GM18870 (cell line): ENCODE data around the gene PLEKHJ1.

ENCODE experiments used
- ATAC-seq: cut with Tn5 transposase; IDR thresholded peaks from one replicate; pipeline ENCODE4 v1.9.1; 2021; ENCODE audit warnings: moderate library complexity; ENCODE audit not compliant: unreplicated experiment

PLEKHJ1 gene

DNA sequence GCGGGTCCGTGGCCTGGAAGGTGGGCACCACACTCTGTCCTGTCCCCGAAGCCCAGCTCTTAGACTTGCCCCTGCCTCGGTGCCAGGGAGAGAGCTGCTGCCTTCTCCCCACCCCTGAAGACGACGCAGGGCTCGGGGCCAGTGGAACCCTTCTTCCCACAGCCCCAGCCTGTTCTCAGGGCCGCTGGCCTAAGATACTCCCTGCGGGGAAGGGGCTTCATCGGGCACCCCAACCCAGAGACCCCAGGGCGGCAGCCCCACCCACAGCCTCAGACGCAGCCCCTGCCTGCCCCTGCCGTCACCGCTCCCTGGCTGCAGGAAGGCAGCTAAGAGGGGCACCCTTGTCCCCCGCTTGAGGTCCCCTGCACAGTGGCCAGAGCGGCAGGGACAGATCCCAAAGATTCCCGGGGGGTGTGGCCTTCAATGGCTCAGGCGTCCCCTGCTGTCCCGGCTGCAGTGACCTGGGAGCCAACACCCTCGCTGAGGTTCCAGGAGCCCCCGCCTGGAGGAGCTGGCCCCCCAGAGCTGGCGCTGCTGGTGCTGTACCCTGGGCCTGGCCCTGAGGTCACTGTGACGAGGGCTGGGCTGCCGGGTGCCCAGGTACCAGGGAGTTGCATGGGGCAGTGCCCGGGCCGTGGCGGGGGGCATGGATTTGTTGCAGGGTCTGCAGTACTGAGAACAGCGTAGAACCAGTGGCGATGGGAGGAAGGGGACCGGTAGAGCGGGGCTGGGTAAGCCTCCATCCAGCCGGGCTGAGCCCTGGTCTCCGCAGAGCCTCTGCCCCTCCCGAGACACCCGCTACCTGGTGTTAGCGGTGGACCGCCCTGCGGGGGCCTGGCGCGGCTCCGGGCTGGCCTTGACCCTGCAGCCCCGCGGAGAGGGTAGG lies 14.0 kb upstream of the PLEKHJ1 start:
- no peak for ATAC-seq

DNA sequence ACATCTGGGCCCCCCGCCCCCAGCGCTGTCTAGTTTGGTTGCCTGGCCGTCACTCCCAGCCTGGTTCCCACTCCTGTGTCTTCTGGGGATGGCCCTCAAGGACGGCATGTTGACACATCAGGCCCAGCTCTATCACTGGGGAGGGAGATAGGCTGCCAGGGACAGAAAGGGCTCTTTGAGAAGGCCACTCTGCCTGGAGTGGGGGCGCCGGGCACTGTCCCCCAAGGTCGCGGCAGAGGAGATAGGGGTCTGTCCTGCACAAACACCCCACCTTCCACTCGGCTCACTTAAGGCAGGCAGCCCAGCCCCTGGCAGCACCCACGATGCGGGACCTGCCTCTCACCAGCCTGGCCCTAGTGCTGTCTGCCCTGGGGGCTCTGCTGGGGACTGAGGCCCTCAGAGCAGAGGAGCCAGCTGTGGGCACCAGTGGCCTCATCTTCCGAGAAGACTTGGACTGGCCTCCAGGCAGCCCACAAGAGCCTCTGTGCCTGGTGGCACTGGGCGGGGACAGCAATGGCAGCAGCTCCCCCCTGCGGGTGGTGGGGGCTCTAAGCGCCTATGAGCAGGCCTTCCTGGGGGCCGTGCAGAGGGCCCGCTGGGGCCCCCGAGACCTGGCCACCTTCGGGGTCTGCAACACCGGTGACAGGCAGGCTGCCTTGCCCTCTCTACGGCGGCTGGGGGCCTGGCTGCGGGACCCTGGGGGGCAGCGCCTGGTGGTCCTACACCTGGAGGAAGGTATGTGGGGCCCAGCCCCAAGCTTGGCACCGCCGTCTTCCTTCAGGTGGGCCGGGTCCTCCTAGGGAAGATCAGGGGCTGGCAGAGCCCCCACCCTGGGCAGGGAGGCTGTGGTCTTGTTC lies 13.1 kb upstream of the PLEKHJ1 start, which contains the start of gene AMH:
TSS of gene AMH (plus strand) at position 314 of the 857 bp plus-strand sequence. CDS start at position 324, 10 bp downstream.
- no peak for ATAC-seq

DNA sequence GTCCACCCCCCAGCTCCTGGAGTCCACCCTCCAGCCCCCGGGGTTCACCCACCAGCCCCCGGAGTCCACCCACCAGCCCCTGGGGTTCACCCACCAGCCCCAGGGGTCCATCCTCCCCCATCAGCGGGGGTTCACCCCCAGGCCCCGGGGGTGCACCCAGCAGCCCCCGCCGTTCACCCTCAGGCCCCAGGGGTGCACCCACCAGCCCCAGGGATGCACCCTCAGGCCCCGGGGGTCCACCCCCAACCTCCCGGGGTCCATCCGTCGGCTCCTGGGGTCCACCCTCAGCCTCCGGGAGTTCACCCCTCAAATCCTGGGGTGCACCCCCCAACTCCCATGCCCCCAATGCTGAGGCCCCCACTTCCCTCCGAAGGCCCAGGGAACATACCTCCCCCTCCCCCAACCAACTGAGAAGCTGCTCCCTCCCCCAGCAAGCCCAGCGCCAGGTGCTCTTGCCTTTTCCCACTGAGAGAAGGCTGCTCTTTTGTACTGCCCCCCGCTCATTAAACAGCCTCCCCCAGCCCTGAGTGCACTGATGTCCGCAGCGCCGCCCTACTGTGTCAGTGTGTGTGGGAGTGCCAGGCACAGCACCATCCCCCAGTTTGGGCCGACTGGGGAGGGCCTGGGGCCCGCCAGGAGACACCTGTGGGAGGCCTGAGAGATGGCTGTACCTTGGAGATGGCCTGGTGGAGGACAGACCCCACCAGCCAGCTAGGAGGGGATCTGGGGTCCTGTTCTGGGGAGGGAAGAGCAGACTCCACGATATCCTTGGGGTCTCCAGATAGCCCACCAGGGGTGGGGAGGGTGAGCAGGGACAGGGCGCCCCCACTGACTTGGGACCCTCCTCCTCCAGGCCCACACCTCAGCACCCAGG lies 12.2 kb upstream of the PLEKHJ1 start:
- no peak for ATAC-seq

DNA sequence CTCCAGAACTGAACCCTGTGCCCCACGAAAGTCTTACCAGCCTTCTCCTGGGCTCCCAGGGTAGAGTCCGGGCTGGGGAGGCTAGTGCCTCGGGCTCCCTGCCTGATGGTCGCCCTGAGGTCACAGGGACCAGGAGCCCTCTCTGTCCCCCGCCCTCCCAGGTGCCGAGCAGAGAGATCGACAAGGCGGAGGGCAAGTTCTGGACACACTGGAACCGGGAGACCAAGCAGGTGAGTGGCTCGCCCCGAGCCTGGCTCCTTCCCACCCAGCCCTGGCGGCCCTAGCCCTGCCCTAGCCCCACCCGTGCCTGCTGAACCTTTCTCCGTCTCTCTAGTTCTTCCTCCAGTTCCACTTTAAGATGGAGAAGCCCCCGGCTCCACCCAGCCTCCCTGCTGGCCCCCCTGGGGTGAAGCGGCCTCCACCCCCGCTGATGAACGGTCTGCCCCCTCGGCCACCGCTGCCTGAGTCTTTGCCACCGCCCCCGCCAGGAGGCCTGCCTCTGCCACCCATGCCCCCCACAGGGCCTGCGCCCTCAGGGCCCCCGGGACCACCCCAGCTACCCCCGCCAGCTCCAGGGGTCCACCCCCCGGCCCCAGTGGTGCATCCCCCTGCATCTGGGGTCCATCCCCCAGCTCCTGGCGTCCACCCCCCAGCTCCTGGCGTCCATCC lies 11.4 kb upstream of the PLEKHJ1 start:
- ATAC-seq: no peak

DNA sequence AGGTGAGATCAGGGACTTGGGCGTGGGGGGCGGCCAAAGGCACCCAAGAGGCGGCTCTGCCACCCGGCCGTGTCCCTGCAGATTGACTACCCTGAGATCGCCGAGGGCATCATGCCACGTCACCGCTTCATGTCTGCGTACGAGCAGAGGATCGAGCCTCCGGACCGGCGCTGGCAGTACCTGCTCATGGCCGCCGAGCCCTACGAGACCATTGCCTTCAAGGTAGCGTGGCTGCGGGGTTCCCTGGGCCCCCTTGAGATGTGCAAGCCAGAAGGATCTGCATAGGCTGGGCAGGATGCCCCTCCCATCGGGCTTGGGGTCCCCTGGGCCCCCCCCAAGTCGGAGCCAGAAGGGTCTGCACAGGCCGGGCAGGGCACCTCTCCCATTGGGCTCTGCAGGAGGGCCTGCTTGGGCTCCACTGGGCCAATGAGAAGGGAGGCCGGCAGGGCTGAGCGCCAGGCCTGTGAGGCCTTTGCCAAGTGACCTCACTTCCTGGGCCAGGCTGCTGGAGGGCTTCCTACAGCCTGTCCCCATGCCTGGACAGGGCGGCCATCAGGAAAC lies 10.8 kb upstream of the PLEKHJ1 start:
- no peak for ATAC-seq

DNA sequence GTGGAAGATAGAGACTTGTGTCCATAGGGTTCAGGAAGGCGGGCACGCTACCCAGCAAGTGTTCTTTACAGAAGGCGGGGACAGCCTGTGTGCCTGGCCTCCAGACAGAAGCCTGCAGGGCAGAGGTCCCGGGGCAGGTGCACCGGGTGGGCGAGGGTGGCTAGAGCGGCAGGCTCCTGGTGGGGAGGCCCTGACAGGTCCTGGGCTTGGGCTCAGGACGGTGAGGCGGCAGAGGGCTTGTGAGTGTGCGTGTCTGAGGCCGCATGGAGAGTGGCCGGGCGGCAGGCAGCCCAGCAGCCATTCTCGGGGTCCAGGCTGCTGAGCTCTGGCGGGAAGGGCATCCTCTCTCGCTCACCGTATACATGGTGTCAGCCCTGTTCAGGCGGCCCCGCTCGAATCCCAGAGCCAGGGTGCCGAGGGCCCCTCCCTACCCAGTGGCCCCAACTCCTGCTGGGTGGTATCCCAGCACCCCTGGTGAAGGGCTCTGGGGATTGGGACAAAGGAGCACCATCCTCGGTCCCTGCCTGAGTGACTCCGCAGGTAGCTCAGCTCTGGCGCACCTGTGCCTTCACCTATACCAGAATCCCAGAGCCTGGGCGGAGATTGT lies 10.0 kb upstream of the PLEKHJ1 start:
- ATAC-seq: no peak

DNA sequence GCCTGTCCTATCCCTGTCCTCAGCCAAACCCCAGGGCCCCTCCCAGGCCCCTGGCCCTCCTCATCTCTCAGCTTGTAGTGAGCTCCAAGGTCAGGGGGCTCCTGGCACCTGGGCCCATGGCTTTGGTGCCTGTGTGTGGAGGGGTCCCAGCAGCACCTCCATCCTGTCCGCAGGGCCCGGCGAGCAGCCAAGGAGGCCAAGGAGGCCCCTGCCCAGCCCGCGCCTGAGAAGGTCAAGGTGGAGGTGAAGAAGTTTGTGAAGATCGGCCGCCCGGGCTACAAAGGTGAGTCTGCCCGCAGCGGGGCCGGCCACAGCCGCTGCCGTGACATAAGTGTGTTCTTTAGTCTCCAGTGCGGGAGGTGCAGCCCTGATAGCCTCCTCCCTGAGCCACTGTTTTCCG lies 9.1 kb upstream of the PLEKHJ1 start:
- no peak for ATAC-seq

DNA sequence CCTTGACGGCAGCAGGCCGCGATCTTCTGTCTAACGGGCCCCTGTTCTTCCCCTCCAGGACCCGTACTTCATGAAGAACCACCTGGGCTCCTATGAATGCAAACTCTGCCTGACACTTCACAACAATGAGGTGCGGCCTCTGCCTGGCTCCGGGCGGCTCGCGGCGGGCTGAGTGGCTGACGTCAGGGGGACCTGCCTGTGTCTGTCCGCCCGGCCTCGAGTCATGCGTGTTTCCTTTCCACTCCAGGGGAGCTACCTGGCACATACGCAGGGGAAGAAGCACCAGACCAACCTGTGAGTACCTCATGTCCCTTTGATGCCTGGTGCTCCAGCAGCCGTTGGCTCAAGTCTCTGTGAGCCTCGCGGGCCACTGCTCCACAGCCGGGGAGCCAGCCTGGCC lies 8.4 kb upstream of the PLEKHJ1 start:
- ATAC-seq: no peak

DNA sequence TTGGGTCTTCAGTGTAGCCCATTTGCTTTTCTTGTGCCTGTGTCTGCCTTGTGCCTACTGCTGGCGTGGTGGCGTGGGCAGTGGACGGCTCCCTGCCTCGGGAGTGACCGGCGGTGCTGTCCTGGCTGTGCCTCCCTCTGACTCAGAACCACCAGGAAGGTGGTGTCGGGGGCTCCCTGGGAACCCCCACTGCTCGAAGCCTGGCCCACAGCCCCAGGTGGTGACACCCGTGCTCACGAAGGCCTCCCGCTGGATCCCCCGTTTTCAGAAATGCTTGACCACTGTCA lies 7.9 kb upstream of the PLEKHJ1 start:
- ATAC-seq: no peak

DNA sequence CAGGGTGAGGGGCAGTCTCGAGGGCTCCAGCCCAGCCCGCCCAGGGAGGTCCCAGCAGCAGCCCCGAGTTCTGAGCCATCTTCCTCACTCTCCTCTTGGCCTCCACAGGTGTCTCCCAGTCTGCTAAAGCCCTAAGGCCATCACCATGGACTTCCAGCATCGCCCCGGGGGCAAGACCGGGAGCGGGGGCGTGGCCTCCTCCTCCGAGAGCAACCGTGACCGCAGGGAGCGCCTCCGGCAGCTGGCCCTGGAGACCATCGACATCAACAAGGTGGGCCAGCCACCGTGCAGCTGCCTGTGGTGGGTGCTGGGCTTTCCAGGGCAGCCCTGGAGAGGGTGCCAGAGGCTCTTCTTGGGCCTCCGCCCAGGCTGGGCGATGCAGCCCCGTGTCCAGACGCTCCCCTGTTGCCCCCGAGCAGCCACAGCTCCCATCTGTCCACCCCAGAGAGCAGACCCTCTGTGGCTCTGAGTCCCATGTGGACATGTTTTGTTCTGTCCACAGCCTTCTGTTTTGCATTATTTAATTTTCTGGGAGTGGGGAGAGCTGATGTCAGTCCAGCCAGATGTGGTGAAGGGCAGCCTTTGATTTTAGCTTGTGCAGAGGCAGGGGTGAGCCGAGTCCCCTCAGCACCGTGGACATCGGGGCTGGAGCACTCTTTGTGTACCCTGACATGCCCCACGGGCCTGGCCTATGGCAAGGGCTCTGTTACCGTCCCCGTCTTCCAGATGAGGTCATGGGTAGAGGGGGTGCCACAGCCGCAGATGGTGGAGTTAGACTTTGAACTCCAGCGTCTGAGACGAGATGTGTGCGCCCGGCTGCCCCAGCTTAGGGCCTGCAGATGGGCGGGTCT lies 7.4 kb upstream of the PLEKHJ1 start:
- ATAC-seq: no peak

DNA sequence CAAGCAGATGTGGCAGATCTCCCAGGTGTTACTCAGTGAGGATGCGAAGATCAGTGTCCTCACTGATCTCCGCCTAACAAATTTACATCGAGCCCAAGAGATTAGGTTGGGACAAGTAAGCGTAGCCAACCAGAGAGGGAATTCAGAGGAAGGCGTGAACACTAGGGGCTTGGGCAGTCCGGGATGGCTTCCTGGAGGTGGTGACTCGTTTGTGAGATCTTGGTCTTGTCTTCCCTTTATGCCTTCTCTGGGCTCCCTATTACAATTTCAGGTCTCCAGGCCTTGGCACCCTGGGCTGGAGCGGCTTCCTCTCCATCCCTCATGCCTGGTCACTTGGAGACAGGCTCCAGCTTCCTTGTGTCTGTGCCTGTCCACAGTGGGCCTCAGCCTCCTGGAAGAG lies 6.7 kb upstream of the PLEKHJ1 start:
- ATAC-seq: no peak

DNA sequence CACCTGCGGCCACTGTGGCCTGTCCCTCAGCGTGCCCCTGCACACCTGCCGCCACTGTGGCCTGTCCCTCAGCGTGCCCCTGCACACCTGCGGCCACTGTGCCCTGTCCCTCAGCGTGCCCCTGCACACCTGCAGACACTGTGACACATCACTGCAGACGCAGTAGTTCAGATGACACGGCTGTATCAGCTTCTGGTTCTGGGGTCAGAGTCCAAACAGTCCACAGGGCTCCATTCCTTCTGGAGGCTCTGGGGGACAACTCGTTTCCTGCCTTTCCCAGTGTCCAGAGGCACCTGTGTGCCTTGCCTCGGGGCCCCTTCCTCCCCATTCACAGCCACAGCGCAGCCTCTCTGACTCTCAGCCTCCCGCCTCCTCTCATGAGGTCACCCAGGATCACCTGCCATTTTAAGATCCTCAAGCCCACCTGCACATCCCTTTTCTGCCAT lies 6.0 kb upstream of the PLEKHJ1 start:
- ATAC-seq: no peak

DNA sequence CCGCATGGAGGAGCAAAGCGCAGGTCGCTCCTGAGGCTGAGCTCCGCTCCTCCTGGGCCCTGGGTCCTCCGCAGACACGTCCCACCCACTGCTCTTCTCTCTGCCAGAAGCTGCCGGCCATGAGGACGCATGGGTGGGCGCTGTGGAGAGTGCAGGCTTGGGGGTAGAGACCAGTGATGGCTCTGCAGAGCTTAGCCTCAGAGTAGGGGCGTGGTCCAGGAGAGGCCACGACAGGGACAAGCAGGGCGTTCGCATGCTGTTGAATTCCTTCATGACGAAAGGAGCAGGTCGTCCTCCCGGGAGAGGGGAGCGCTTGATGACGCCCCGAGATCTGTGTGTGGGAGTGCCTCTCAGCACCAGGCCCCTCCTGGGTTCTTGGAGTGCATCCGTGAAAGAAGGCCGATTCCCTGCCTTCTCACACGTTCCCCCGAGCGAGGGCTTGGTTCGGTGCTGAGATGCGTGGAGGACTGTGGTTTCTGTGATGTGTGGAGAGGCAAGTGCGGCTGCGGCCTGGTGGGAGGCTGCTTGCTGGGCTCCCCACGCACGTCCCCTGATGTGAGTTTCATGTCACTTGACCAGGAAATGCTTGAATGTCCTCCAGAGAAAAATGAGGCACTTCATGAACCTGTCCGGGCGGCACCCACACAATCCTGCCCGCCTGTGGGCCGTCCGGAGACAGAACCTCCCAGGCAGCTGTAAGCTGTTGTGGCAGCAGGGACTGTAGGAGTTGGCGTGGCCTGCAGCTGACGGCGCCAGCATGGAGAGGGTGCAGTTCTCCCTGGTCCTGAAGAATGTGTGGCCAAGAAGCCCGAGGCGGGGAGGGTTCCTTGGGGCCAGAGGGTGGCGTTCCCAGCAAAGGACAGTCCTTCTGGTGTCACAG lies 5.0 kb upstream of the PLEKHJ1 start:
- ATAC-seq: no peak

DNA sequence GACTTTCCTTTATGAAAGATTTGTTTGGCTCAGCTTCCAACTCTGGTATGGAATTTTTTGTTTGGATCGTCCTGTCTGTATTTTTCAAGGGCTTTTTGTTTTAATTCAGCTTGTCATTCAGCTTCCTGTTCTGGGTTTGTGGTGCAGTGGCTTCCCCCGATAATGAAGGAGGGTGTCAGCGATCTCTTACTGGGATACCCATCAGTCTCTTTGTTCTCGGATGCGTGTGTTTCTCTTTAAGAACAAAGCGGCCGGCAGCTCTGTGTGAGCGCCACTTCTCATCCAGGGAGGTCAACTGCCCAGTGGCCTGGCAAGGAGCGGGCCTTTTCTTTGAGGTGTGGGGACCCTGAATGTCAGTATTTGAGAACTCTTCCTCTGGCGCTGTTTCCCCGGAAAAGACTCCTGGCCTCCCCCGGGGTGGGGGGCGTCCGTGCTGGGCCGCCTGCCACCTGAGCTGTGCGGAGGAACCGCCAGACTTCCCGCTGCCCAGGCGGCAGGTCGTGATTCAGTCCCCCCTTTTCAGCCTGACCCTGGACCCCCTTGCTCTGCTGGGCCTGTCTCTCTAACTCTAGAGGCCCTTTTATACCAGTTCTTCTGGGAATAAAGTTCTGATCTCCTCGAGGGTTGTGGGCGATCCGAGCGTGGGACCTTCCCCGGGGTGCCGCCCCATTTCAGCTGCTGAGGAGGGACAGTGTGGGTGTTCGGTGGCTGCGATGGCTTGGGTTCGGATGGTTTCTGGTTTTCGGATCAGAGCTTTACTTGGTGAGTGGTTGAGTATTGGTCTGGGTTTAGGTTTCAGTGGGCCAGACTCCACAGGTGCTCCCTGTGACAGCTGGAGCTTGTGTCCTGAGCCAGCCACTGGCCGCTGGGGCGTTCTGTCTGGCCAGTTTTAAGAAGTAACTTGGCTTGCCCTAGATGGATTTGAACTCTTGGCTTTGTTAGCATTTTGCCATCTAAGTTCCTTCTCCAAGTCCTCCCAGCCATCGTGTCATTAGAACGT lies 3.9 kb upstream of the PLEKHJ1 start:
- ATAC-seq: no peak

DNA sequence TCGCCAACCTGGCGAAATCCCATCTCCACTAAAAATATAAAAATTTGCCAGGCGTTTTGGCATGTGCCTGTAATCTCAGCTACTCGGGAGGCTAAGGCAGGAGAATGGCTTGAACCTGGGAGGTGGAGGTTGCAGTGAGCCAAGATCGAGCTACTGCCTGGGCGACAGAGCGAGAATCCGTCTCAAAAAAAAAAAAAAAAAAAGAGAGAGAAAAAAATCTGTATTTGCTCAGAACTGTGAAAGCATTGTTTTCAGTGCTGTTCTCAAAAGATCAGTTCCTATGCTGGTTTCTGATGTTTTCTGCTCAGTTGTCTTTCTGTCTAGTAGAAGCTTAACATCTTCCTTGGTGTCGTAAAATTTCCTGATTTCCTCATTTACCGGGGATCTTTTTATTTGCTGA lies 3.0 kb upstream of the PLEKHJ1 start:
- no peak for ATAC-seq

DNA sequence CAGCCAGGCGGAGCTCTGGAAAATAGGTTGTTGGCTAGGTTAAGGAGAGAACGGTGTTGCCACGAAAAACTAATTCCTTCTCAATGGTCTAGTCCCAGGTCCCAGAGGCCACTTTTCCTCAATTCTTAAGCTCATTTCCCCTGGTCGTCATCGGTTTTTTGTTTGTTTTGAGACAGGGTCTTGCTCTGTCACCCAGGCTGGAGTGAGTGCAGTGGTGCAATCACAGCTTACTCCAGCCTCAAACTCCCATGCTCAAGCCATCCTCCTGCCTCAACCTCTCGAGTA lies 1.7 kb upstream of the PLEKHJ1 start:
- no peak for ATAC-seq
